HTR-8/SVneo (cell line): ENCODE results near the gene DYNLT1.
"Not testable (repeated sequence)": the region's sequence is repeated elsewhere in the genome, so short reads cannot be mapped to it uniquely, and the experiment has no call there.

Source experiments
- DNase-seq: peaks from one replicate; pipeline ENCODE4 v3.0.0; 2011; ENCODE audit warnings: low spot score, mixed read lengths; ENCODE audit not compliant: insufficient read length
- FAIRE-seq: peaks from 2 replicates; lab custom pipeline; 2011; peaks lifted over from hg19 to GRCh38; lab: Jason Lieb, UNC

DYNLT1 gene

GRCh38 chr6:158665332-158665731, 20.8 kb upstream of the DYNLT1 start:
- DNase-seq (no peak), FAIRE-seq (no peak)

GRCh38 chr6:158663625-158664165, 19.2 kb upstream of the DYNLT1 start:
- DNase-seq (no peak), FAIRE-seq (no peak)

GRCh38 chr6:158662954-158663624, 18.5 kb upstream of the DYNLT1 start:
- no peak for DNase-seq
- no peak for FAIRE-seq

DNA sequence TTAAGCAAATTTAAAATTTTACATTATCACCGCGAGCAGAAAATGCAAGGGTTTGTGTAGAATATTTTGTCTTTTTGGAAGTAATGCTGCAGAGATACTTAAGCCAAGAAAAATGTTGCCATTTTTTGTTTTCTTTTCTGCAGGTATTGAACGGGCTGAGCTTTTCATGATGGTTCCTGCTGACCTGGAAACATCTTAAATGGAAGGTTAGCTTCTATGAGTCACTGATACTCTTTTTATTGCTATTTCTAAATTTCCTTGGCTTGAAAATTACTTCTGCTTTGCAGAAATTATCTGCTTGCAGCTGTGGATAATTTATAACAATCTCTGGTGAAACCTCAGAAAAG, 18.0 kb upstream of the DYNLT1 start:
- DNase-seq (no peak), FAIRE-seq (no peak)

DNA sequence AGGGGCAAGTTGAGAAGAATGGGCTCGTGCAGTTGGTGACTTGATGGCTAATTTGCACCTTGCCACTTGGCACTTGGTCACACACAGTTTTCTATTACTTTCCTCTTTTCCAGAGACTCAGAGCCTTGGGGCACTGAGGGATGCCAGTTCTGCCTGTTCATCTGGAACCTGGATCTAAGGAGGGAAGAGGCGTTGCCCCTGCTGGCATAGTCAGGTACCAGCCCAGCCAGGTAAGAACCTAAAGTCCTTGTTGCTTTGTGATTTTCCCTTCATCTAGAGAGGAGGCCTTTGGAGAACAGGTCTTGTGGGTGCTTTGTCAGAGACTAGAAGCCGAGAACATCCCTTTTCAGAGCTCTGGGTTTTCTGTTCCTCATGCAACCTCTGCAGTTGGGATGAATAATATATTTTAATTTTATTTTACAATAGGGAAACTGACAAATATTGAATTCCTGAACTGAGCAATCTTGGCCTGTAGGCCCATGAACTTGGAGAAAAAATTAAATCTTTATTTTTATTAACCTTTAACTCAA, 16.7 kb upstream of the DYNLT1 start:
- no peak for FAIRE-seq
- DNase-seq = no peak

- DNase-seq = no peak
- no peak for FAIRE-seq
Measured at GRCh38 chr6:158660333-158660754, 15.8 kb upstream of the DYNLT1 start.

- FAIRE-seq, DNase-seq: not testable (repeated sequence)
Measured at GRCh38 chr6:158656986-158657385, 12.4 kb upstream of the DYNLT1 start.

DNA sequence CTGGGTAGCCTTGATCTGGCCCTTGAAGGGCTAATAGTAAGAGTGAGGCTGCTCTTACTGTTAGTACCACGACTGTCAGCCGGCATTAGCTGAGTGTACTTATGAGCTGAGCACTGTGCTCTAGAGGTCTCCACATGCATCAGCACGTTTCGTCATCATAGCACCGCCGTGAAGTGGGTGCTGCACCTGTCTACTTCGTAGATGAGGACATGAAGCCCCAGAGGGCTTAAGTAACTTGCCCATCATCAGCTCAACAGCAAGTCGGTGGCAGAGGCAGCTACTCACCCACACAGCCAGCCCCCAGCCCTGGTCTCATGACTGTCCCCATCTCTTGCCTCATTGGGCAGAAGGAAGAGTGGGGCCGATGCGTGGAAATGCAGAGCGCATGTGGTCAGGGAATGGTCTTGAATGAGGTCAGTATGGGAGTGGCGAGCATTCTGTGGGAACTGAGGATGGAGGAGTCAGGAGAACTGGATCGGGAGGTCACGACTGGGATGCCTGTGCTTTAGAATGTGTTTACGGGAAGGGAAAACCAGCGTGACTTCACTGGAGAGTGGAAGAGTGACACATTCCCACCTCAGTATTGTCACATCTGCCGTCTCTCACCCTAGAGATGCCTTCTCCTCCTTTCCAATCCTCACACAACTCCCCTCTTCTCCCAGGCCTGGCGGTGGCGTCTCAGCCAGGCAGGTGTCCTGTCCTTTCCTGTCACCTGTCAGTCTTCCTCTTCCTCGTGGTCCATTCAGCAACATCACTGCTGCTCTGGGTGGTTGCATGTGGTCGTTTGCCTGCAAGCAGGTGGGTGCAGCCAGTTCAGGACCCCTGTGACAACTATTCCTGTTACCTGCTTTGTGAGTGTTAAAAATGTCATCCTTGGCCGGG, 11.3 kb upstream of the DYNLT1 start:
- no peak for FAIRE-seq
- DNase-seq = no peak

DNA sequence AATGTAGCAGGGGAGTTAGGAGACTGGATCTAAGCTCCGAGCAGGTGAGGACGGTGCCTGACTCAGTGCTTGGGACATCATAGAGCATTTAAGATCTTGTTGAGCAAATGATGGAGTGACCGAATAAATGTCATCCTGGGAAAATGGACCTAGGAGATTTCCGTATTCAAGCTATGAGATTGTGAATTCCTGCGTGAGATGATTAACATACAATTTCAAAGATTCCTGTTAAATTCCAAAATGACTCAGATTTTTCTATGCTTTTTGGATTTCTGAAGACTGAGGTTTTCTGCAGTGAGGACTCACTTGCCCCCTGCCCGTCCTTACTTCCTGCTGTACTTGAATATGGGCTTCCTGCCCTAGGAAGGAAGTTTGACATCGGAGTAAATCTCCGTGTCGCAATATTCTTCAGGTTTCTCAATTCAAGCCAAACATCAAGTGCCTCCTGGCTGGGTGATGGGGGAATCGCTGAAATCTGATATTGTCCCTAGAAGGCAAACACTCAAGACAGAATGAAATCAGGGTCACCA, 10.5 kb upstream of the DYNLT1 start:
- FAIRE-seq (no peak), DNase-seq (no peak)

DNA sequence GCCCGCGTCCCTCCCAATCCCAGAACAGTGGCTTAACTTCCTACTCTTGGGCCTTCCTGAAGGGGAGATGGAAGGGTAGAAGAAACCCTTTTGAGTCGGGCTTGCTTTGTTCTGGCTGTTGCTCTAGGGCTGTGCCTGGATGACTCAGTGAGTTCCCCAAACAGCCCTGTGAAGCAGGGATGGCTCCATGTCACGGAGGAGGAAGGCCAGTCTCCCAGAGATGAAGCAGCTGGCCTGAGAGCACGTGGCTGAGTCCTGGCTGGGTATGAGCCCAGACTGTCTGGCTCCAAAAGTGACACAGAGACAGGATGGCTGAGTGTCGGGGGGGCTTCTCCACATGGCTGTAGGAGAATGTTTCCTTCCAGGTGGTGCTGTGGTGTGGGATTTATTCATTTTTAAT, 10.0 kb upstream of the DYNLT1 start:
- no peak for FAIRE-seq
- no peak for DNase-seq

DNA sequence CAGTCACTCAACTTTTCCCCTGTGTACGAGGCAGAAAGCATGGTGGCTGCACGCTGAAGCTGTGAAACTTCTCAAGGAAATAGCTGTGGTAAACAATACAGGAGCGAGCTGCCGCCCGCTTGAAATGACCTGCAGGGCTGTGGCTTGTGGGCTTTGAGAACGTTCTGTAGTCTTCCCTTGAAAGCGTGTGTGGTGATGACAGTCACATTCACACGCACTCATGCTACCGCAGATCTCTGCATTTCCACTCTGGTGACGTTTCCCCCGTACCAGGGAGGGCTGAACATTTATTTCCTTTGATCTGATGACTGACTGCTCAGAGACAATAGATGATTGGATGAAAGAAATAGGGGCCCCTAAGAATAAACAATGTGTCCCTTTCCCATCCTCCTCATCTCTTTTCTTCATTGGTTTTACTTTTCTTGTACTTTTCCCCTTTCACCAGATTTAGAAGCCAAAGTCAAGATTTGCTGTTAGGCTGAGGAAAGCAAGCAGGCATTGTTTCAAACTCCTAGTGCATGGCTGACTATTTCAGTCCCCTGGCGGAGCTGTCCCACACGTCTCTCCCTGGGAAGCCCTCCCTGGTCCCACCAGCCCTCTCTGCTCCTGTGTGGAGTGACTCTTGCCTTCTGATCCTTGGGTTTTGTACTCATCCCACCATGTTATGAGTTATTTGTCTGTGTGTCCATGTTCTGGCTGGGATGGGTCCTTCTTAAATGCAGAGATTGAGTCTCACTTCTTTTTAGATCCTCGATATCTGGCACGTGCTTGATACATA, 9.2 kb upstream of the DYNLT1 start:
- DNase-seq = no peak
- FAIRE-seq = no peak

DNA sequence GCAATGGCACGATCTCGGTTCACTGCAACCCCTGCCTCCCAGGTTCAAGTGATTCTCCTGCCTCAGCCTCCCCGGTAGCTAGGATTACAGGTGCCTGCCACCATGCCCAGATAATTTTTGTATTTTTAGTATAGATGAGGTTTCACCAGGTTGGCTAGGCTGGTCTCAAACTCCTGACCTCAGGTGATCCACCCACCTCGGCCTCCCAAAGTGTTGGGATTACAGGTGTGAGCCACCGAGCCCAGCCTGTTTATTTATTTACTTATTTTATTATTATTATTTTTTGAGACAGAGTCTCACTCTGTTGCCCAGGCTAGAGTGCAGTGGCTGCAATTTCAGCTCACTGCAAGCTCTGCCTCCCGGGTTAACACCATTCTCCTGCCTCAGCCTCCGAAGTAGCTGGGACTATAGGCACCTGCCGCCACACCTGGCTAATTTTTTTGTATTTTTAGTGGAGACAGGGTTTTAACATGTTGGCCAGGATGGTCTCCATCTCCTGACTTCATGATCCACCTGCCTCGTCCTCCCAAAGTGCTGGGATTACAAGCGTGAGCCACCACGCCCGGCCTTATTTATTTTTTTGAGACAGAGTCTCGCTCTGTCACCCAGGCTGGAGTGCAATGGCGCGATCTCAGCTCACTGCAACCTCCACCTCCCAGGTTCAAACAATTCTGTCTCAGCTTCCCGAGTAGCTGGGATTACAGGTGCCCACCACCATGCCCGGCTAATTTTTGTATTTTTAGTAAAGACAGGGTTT, 7.6 kb upstream of the DYNLT1 start:
- FAIRE-seq, DNase-seq: not testable (repeated sequence)

DNA sequence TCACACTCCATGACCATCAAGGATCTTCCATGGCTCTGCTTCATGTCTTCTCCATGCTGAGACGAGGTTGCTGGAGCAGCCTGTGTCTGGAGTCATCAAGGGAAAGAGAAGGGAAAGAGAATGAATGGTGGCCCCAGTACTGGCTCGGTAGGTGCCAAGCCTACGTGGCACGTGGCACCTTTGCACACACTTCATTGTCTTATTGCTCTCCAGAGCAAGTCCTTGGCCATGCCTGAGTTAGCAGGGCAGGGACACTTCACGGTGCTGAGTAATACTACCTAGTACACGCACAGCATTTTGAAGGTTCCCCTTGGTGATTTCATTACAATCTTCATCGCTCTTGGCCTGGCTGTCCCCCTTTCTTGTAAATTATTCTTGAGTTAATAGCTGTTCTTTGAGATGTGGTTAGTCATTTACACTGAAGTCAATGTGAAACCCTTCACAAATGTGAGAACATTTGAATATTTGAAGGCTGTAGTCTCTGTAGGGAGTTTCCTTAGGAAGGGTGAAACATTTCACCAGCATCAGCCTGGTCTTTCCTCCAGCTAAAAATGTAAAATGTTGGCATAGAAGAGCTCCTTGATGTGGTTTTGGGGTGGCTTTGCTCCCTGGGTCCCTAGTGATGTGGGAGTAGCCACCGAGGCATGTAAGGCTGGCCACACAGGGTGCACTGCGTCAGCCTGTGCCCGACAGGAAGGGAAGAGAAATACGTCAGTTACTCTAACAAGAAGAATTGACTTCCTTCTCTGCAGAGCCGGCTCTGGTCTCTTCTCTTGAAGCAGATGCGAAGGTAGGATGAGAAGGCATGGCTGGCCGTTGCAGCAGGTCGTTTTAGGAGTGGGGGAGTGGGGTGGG, 5.0 kb upstream of the DYNLT1 start, which contains the start of gene SYTL3:
Gene SYTL3, plus strand, starts transcription at position 766 of the 855 bp plus-strand sequence. CDS start 13,215 bp downstream, outside the sequence.
- no peak for DNase-seq
- no peak for FAIRE-seq

DNA sequence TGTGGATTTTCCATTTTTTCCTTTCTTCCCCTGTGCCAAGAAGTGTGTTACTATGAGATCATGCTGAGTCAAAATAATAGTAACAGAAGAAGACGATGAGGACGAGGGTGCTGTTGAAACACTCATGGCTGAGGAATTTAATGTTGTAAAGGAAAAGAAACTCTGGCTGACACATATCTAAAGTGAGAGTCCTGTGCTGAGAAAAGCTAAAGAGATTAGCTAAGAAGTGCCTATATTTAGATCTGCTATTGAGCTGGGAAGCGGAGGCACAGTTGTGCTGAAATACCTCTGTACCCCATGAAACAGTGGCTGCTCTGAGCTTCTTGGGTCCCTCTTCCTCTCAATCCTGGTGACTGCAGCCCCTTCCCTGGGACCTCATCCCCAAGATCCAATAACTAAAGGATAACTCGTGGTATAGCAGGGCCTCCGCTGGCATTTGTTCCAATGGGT, 4.2 kb upstream of the DYNLT1 start:
- FAIRE-seq (no peak), DNase-seq (no peak)

- no peak for DNase-seq
Measured at GRCh38 chr6:158647501-158647900, 3.0 kb upstream of the DYNLT1 start.

DNA sequence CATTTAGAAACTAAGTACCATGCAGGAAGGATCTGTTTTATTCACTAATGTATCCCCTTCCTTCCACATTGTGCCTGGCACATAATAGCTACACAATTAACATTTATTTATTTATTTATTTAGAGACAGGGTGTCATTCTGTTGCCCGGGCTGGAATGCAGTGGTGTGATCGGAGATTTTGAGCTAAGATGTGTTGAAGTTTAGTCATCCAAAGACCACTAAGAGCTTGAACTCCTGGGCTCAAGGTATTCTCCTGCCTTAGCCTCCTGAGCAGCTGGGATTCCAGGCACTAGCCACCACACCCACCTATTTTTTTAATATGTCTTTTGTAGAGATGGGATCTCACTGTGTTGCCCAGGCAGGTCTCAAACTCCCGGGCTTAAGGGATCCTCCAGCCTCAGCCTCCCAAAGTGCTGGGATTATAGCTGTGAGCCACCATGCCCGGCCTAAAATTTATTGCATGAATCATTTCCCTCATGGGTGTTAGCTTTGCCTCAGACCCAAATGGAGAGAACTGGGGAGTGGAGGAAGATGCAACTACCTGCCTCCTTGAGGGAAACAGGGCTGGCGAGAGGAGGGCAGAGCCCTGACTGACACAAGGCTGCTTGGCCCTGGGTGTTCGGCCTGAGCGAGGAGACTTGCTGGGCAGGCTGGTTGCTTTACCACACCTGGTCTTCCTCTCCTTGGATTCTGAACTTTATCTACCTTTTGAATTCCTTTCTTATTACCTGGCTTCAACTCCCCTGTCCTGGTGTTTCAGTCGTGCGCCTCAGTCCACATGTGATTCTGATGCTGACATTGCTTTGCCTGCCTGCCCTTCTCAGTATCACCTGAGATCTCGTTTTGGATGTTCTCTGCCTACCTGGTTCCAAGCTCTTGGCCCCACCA, 1.7 kb upstream of the DYNLT1 start:
- DNase-seq (no peak), FAIRE-seq (no peak)

More at GRCh38 chr6:158647501-158647900, 3.0 kb upstream of the DYNLT1 start:
- FAIRE-seq = no peak
